Keratinocyte (primary cell): ENCODE results near the gene ALDH1L1. TPM values are rescaled to one million over a fixed set of nuclear protein-coding genes. Genes with fewer than 3 reads are reported as not detected.

ENCODE experiments used
- DNase-seq: peaks from one replicate; pipeline ENCODE4 v3.0.0-alpha.2; 2011; ENCODE audit warnings: low read depth, missing footprints, low spot score
- FAIRE-seq: peaks from 2 replicates; lab custom pipeline; 2011; peaks lifted over from hg19 to GRCh38; lab: Jason Lieb, UNC
- H2AFZ ChIP-seq: 2 replicates; pipeline ENCODE4 v1.6.0; 2012; ENCODE audit warnings: low read length, control low read depth, inconsistent platforms; ENCODE audit not compliant: control insufficient read depth
- H3K27ac ChIP-seq: 2 replicates; pipeline ENCODE4 v1.5.1; 2011; ENCODE audit warnings: low read length; ENCODE audit not compliant: control insufficient read depth, insufficient read depth
- H3K27me3 ChIP-seq: 3 replicates; pipeline ENCODE4 v1.6.0; 2011; ENCODE audit warnings: low read length; ENCODE audit not compliant: control insufficient read depth, insufficient read depth; ENCODE audit errors: extremely low read depth
- H3K36me3 ChIP-seq, 2 experiments: 2 replicates in 1 of 2; 3 replicates in 1 of 2; pipeline ENCODE4 v1.5.1; 2011; ENCODE audit warnings: low read length in 2 of 2, mild to moderate bottlenecking in 1 of 2; ENCODE audit not compliant: control insufficient read depth in 2 of 2, insufficient read depth in 2 of 2; ENCODE audit errors: extremely low read depth in 1 of 2
- H3K4me1 ChIP-seq: 3 replicates; pipeline ENCODE4 v1.5.1; 2011; ENCODE audit warnings: low read length; ENCODE audit not compliant: control insufficient read depth, insufficient read depth; ENCODE audit errors: extremely low read depth
- H3K4me2 ChIP-seq: 3 replicates; pipeline ENCODE4 v1.6.0; 2011; ENCODE audit warnings: low read depth, low read length; ENCODE audit not compliant: control insufficient read depth, insufficient read depth; ENCODE audit errors: extremely low read depth
- H3K4me3 ChIP-seq, 3 experiments: fragments of 200-600 bp in 1 of 3; sonication (generic) in 1 of 3; 2 replicates in 2 of 3; 3 replicates in 1 of 3; pipeline ENCODE4 v1.5.1; 2011 to 2016; ENCODE audit warnings: low read length in 3 of 3, mild to moderate bottlenecking in 3 of 3, control low read depth in 2 of 3, inconsistent platforms in 1 of 3, low read depth in 1 of 3, mixed read lengths in 1 of 3, mixed run types in 1 of 3, moderate library complexity in 1 of 3; ENCODE audit not compliant: control insufficient read depth in 2 of 3, insufficient read depth in 2 of 3; ENCODE audit errors: extremely low read depth in 1 of 3
- H3K79me2 ChIP-seq: 2 replicates; pipeline ENCODE4 v1.6.0; 2012; ENCODE audit warnings: low read length; ENCODE audit not compliant: control insufficient read depth, insufficient read depth
- H3K9ac ChIP-seq: 3 replicates; pipeline ENCODE4 v1.6.0; 2011; ENCODE audit warnings: low read length; ENCODE audit not compliant: control insufficient read depth, insufficient read depth; ENCODE audit errors: extremely low read depth
- H3K9me1 ChIP-seq: 3 replicates; pipeline ENCODE4 v1.6.0; 2011; ENCODE audit warnings: low read length; ENCODE audit not compliant: control insufficient read depth, insufficient read depth; ENCODE audit errors: extremely low read depth
- H3K9me3 ChIP-seq: 2 replicates; pipeline ENCODE4 v1.5.1; 2012; ENCODE audit warnings: low read depth, low read length; ENCODE audit not compliant: control insufficient read depth
- H4K20me1 ChIP-seq: 3 replicates; pipeline ENCODE4 v1.6.0; 2011; ENCODE audit warnings: low read length; ENCODE audit not compliant: control insufficient read depth, insufficient read depth; ENCODE audit errors: extremely low read depth
- EZH2 ChIP-seq: IDR thresholded peaks from one replicate; pipeline ENCODE4 v1.6.1; 2012; ENCODE audit warnings: inconsistent platforms, mild to moderate bottlenecking, low read length, moderate library complexity
- dilution Hi-C: fragments of 300-500 bp; cut with MboI; formaldehyde crosslinking; loops from one replicate; pipeline ENCODE4 v1.7.0; 2020; ENCODE audit warnings: low sequenced_read_pairs; ENCODE audit not compliant: extremely low pct_ligation_motif_present
- polyA plus RNA-seq, 5 experiments: library from polyadenylated mRNA; depleted of rRNA in 3 of 5; stranded (reverse) in 3 of 5; stranded (forward) in 1 of 5; unstranded in 1 of 5; fragments of >200 nt; gene quantifications; 1 replicate in 1 of 5; 2 replicates in 3 of 5; 3 replicates in 1 of 5; pipeline versions ENCODE4 v1.2.1 to v1.2.3, GENCODE V29; 2011 to 2012; ENCODE audit warnings: missing spikeins in 2 of 5, low read depth in 1 of 5, low replicate concordance in 1 of 5
- TF ChIP-seq, protein P1 (sequence below), 3 experiments: IDR thresholded peaks in 1 of 3; conservative IDR thresholded peaks in 1 of 3; optimal IDR thresholded peaks in 1 of 3; 2 replicates in 2 of 3; 3 replicates in 1 of 3; pipeline versions ENCODE3 to v1.5.1; 2011; ENCODE audit warnings: low read length in 3 of 3, mild to moderate bottlenecking in 3 of 3, moderate library complexity in 2 of 3, control low read depth in 1 of 3, inconsistent platforms in 1 of 3; ENCODE audit not compliant: insufficient read depth in 2 of 3; ENCODE audit errors: extremely low read depth in 1 of 3

Gene ALDH1L1
- polyA plus RNA-seq, 1 donor (not counting 4 experiments of a cell fraction or from before 2014, with no cell fraction given): 0.35 TPM

DNA sequence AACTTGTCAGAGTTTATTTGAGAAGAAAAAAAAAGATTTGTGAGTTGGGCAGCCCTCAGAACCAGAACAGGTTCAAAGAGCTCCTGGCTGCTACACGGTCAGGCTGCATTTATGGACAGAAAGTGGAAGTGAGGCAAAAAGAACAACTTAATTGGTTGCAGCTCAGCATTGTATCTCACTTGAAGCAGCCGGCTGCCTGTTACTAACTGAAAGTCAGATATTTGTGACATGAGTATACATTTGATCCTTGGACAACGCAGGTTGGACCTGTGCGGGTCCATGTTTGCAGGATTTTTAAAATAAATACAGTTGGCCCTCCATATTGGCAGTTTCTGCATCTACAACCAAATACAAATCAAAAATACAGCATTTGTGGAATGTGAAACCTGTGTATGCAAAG lies 7.5 kb upstream of the ALDH1L1 start:
- no peak for DNase-seq
- Histone ChIP-seq H4K20me1 (no peaks in the 10 kb centered on the region), H3K79me2 (no peaks in the 10 kb centered on the region), H3K4me2 (no peak overlapping the region), H3K4me1 (no peaks in the 10 kb centered on the region), H3K4me3 (no peak overlapping the region), H3K9me1 (no peaks in the 10 kb centered on the region), H3K9ac (no peak overlapping the region), H3K27me3 (peaks cover 3% of the 10 kb centered on the region), H3K27ac (no peak overlapping the region), H3K9me3 (no peaks in the 10 kb centered on the region), H3K36me3 (no peaks in the 10 kb centered on the region), H2AFZ (no peak overlapping the region)
- no peak for FAIRE-seq
- dilution Hi-C loops: no loop called here
- TF ChIP-seq EZH2: no peak
- TF ChIP-seq, protein P1, sequence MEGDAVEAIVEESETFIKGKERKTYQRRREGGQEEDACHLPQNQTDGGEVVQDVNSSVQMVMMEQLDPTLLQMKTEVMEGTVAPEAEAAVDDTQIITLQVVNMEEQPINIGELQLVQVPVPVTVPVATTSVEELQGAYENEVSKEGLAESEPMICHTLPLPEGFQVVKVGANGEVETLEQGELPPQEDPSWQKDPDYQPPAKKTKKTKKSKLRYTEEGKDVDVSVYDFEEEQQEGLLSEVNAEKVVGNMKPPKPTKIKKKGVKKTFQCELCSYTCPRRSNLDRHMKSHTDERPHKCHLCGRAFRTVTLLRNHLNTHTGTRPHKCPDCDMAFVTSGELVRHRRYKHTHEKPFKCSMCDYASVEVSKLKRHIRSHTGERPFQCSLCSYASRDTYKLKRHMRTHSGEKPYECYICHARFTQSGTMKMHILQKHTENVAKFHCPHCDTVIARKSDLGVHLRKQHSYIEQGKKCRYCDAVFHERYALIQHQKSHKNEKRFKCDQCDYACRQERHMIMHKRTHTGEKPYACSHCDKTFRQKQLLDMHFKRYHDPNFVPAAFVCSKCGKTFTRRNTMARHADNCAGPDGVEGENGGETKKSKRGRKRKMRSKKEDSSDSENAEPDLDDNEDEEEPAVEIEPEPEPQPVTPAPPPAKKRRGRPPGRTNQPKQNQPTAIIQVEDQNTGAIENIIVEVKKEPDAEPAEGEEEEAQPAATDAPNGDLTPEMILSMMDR (optimal IDR thresholded peaks at IDR 0.05 in 1 of 3, IDR thresholded peaks at IDR 0.05 in 1 of 3, conservative IDR thresholded peaks at IDR 0.05 in 1 of 3; ENCODE audit: extremely low read depth in 1 of 3, insufficient read depth in 2 of 3, low read length in 3 of 3): no peak

DNA sequence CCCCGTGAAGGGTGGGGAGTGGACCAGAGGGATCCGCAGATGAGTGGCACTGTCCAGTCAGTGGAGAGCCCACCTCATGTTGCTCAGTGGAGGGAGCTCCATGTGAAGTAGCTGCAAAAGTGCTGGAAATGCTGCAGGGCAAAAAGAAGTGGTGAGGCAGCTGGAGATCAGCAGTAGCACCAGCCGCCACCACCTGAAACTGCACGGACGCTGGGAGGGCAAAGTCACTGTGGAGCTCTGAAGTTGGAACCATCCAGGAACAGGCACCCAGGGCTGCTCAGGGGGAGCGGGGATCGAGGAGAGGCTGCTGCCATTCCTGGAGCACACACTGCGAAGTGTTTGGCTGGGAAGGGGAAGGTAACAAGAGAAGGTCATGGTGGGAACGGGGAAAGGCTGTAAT lies 6.4 kb upstream of the ALDH1L1 start:
- TF ChIP-seq, protein P1 (optimal IDR thresholded peaks at IDR 0.05 in 1 of 3, IDR thresholded peaks at IDR 0.05 in 1 of 3, conservative IDR thresholded peaks at IDR 0.05 in 1 of 3; ENCODE audit: extremely low read depth in 1 of 3, insufficient read depth in 2 of 3, low read length in 3 of 3): no peak
- TF ChIP-seq EZH2: no peak
- FAIRE-seq (no peak), DNase-seq (no peak)
- peaks cover 3% of the 10 kb centered on the region for H3K27me3 ChIP-seq
- no peak overlapping the region for H3K27ac ChIP-seq
- no peaks in the 10 kb centered on the region for H3K4me1 ChIP-seq
- H3K36me3 ChIP-seq: no peaks in the 10 kb centered on the region
- H2AFZ ChIP-seq: no peak overlapping the region
- no peaks in the 10 kb centered on the region for H3K9me1 ChIP-seq
- H3K79me2 ChIP-seq: no peaks in the 10 kb centered on the region
- dilution Hi-C loops: no loop called here
- no peaks in the 10 kb centered on the region for H4K20me1 ChIP-seq
- no peak overlapping the region for H3K4me2 ChIP-seq
- no peak overlapping the region for H3K4me3 ChIP-seq
- H3K9me3 ChIP-seq: no peaks in the 10 kb centered on the region
- H3K9ac ChIP-seq: no peak overlapping the region
